Endothelial cell (in vitro differentiated cells): ENCODE results near the gene MKNK2. TPM values are rescaled to one million over a fixed set of nuclear protein-coding genes. Genes with fewer than 3 reads are reported as not detected.

Experiments used
- DNase-seq: peaks from one replicate; pipeline ENCODE4 v3.0.0; 2021; ENCODE audit warnings: low spot score
- H3K27ac Mint-ChIP-seq: one replicate; pipeline ENCODE4 v1.8.0; 2021; ENCODE audit warnings: mixed read lengths, inconsistent platforms; ENCODE audit not compliant: unreplicated experiment
- H3K27me3 Mint-ChIP-seq: one replicate; pipeline ENCODE4 v1.8.0; 2021; ENCODE audit warnings: mild to moderate bottlenecking, moderate library complexity, mixed read lengths, inconsistent platforms; ENCODE audit not compliant: unreplicated experiment
- H3K36me3 Mint-ChIP-seq: one replicate; pipeline ENCODE4 v1.8.0; 2021; ENCODE audit warnings: mild to moderate bottlenecking, low read depth, mixed read lengths, inconsistent platforms; ENCODE audit not compliant: unreplicated experiment
- H3K4me1 Mint-ChIP-seq: one replicate; pipeline ENCODE4 v1.8.0; 2021; ENCODE audit warnings: mild to moderate bottlenecking, mixed read lengths, inconsistent platforms; ENCODE audit not compliant: unreplicated experiment
- H3K4me3 Mint-ChIP-seq: one replicate; pipeline ENCODE4 v1.8.0; 2021; ENCODE audit warnings: mild to moderate bottlenecking, mixed read lengths, inconsistent platforms; ENCODE audit not compliant: unreplicated experiment
- H3K9me3 Mint-ChIP-seq: one replicate; pipeline ENCODE4 v1.8.0; 2021; ENCODE audit warnings: mixed read lengths, inconsistent platforms; ENCODE audit not compliant: unreplicated experiment
- CTCF ChIP-seq: fragments of 200-600 bp; sonication (generic); IDR thresholded peaks from one replicate; pipeline ENCODE4 v1.5.0; 2021; ENCODE audit warnings: antibody characterized with exemption; ENCODE audit not compliant: unreplicated experiment
- long read RNA-seq: library from polyadenylated mRNA; unstranded; transcript quantifications from one replicate; pipeline ENCODE4 v2.0.0, GENCODE V29; 2020; ENCODE audit not compliant: unreplicated experiment
- total RNA-seq: library from RNA; stranded (reverse); fragmentation: NEBNext Ultra II Directional; extraction: Animal tissue kit (Norgen Biotek cat#: 25700); gene quantifications from one replicate; pipeline ENCODE4 v1.2.1, GENCODE V29; 2021; ENCODE audit not compliant: unreplicated experiment

The MKNK2 gene
- total RNA-seq: 228 TPM
- long read RNA-seq, partial matches to known transcripts: 1 of 20 reads
- long read RNA-seq, other reads (novel, unspliced or antisense): 19 of 20 reads

- peaks cover 11% of the 10 kb centered on the region for H3K4me1 Mint-ChIP-seq
- peaks cover 7% of the 10 kb centered on the region for H3K27me3 Mint-ChIP-seq
- H3K27ac Mint-ChIP-seq: no peak within 1 kb of the TSS
These were observed at the start of gene MKNK2 for GRCh38 chr19:2050991-2051772. Gene MKNK2, minus strand, starts transcription at chr19:2051244. Its CDS starts 393 bp downstream, at chr19:2050851.

GRCh38 chr19:2100719-2101061 is 49.6 kb upstream of the MKNK2 start:
- TF ChIP-seq CTCF: no peak
- Mint-ChIP-seq H3K36me3 (peaks cover 29% of the 10 kb centered on the region), H3K4me1 (peaks cover 2% of the 10 kb centered on the region), H3K4me3 (peak overlapping the region; percentile 72), H3K27ac (no peak overlapping the region), H3K27me3 (peaks cover 13% of the 10 kb centered on the region), H3K9me3 (no peaks in the 10 kb centered on the region)
- no peak for DNase-seq

More at GRCh38 chr19:2050991-2051772, at the start of gene MKNK2:
- TF ChIP-seq CTCF: peak; percentile 79
- H3K4me3 Mint-ChIP-seq: peak within 1 kb of the TSS; percentile 94
- no peaks in the 10 kb centered on the region for H3K9me3 Mint-ChIP-seq
- H3K36me3 Mint-ChIP-seq: no peaks in the 10 kb centered on the region
- peak; percentile 99 for DNase-seq

- peaks cover 13% of the 10 kb centered on the region for H3K27me3 Mint-ChIP-seq
- no peak overlapping the region for H3K27ac Mint-ChIP-seq
- H3K4me3 Mint-ChIP-seq: no peak overlapping the region
- DNase-seq: no peak
- no peaks in the 10 kb centered on the region for H3K9me3 Mint-ChIP-seq
- TF ChIP-seq CTCF: no peak
- peaks cover 23% of the 10 kb centered on the region for H3K36me3 Mint-ChIP-seq
- peaks cover 2% of the 10 kb centered on the region for H3K4me1 Mint-ChIP-seq
These were observed 49.1 kb upstream of the MKNK2 start for GRCh38 chr19:2099937-2100718.

- Mint-ChIP-seq H3K36me3 (peaks cover 18% of the 10 kb centered on the region), H3K27ac (no peak overlapping the region), H3K27me3 (peaks cover 10% of the 10 kb centered on the region), H3K4me1 (peaks cover 6% of the 10 kb centered on the region), H3K4me3 (no peak overlapping the region), H3K9me3 (no peaks in the 10 kb centered on the region)
- DNase-seq: no peak
- no peak for TF ChIP-seq CTCF
These were observed 48.0 kb upstream of the MKNK2 start for GRCh38 chr19:2099054-2099501.
